Vagina (tissue), 2 donors: Measurements from ENCODE around the gene TBC1D2.

Experiments
- CTCF ChIP-seq, 3 experiments: fragments of 450-650 bp in 2 of 3; fragments of 200-600 bp in 1 of 3; sonication (generic) in 1 of 3; IDR thresholded peaks; one replicate each; pipeline ENCODE4 v1.5.1; 2017 to 2019; ENCODE audit warnings: antibody characterized with exemption in 3 of 3, mild to moderate bottlenecking in 2 of 3, moderate library complexity in 2 of 3
- POLR2AphosphoS5 ChIP-seq, 2 donors: sonication (generic); formaldehyde crosslinking; IDR thresholded peaks; one replicate each; pipeline ENCODE4 v1.9.0; 2017; ENCODE audit warnings: antibody characterized with exemption in 2 of 2, mild to moderate bottlenecking in 2 of 2, low read depth in 1 of 2; ENCODE audit not compliant: insufficient read depth in 1 of 2

GRCh38 chr9:98164912-98165311 is 90.5 kb downstream of the TBC1D2 start:
- TF ChIP-seq CTCF (IDR thresholded peaks at IDR 0.05) (no peak), POLR2AphosphoS5 (IDR thresholded peaks at IDR 0.05; ENCODE audit: insufficient read depth in 1 of 2, low read depth in 1 of 2) (no peak)
